GM15510 (cell line): ENCODE data around the gene RBL1.
A peak's percentile ranks its signal among the peaks of the same experiment; 100 is the strongest.

Experiments used
- POLR2A ChIP-seq: IDR thresholded peaks from 3 replicates; pipeline ENCODE4 v1.6.1; 2011; ENCODE audit warnings: borderline replicate concordance; ENCODE audit not compliant: insufficient read length; ENCODE audit errors: extremely low read depth

Gene RBL1, protein sequence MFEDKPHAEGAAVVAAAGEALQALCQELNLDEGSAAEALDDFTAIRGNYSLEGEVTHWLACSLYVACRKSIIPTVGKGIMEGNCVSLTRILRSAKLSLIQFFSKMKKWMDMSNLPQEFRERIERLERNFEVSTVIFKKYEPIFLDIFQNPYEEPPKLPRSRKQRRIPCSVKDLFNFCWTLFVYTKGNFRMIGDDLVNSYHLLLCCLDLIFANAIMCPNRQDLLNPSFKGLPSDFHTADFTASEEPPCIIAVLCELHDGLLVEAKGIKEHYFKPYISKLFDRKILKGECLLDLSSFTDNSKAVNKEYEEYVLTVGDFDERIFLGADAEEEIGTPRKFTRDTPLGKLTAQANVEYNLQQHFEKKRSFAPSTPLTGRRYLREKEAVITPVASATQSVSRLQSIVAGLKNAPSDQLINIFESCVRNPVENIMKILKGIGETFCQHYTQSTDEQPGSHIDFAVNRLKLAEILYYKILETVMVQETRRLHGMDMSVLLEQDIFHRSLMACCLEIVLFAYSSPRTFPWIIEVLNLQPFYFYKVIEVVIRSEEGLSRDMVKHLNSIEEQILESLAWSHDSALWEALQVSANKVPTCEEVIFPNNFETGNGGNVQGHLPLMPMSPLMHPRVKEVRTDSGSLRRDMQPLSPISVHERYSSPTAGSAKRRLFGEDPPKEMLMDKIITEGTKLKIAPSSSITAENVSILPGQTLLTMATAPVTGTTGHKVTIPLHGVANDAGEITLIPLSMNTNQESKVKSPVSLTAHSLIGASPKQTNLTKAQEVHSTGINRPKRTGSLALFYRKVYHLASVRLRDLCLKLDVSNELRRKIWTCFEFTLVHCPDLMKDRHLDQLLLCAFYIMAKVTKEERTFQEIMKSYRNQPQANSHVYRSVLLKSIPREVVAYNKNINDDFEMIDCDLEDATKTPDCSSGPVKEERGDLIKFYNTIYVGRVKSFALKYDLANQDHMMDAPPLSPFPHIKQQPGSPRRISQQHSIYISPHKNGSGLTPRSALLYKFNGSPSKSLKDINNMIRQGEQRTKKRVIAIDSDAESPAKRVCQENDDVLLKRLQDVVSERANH

GRCh38 chr20:37095599-37096414, at the start of gene RBL1:
Gene RBL1, minus strand, starts transcription at chr20:37095997. Its CDS starts 69 bp downstream, at chr20:37095928.
- peak; percentile 89 for TF ChIP-seq POLR2A

GRCh38 chr20:37144856-37145404, 49.1 kb upstream of the RBL1 start:
- TF ChIP-seq POLR2A: no peak

- no peak for TF ChIP-seq POLR2A
Measured at GRCh38 chr20:37142708-37143107, 46.9 kb upstream of the RBL1 start.

DNA sequence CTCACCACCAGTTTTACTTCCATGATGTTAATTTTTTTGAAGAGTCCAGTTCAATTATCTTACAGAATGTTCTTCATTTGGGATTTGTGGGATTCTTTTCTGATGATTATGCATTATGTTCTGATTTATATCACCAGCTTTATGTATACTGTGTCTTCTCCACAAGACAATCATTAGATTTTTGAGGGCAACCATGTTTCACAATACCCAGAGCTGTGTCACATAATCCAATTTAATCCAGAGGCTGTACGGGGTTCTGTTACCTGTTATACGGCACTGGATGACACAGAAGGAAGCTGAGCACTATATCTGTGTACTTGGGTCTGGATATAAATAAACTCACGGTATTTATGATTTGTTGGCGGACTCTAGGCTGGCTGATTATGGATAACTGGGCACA, 41.8 kb upstream of the RBL1 start:
- no peak for TF ChIP-seq POLR2A

DNA sequence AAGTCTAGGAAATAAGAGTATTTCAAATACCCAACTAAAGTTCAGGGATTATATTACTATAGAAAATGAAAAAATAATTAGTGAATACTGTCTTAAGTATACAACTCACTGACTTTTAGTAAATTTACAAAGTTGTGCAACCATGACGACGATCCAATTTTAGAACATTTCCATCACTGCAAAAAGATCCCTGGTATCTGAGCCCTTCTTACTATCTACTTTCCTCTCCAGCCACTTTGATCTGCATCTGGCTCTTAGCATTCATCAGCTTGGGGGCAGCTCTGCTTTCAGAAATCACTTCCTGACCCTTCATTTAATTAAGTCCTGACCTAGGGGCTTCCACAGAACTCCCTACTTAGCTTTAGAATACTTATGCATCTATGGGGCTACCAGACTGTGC, 38.2 kb upstream of the RBL1 start:
- no peak for TF ChIP-seq POLR2A

- TF ChIP-seq POLR2A: no peak
Measured at GRCh38 chr20:37131486-37131885, 35.7 kb upstream of the RBL1 start.

DNA sequence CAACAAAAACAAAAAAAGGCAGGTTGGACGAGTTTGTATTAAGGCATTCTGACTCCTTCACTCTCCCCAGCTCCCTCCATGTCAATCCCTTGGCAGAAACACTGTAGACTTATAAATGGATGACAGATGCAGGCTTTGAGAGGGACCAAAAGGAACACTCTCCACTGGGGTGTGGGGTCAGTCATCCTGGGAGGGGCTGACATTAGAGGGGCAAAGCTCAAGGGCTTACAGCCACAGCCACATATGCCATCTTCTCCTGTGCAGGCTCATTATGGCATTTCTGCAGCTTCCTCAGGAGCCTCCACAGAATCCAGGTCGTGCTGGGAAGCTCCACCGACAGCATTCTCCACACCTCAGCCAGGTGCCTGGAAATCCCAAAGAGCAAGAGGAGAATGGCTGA, 33.0 kb upstream of the RBL1 start:
- TF ChIP-seq POLR2A: no peak

DNA sequence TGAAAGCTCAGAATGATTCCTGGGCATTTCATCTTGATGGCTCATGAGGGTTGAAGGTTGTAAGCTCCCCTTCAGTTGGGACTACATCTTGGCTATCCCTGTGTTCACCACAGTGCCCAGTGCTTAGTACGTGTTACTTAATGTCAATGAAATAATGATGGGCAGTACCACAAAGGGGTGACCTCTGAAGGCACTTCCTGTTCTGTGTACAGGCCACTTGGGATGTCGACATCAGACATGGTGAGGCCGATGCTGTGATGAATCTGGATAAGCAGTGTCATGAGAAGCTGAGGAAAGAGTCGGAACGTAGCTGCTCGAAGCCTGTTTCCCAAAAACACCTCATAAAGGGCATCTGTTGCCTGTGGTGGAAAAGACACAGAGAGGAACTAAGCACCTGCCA, 27.6 kb upstream of the RBL1 start:
- TF ChIP-seq POLR2A: no peak

GRCh38 chr20:37120497-37120896, 24.7 kb upstream of the RBL1 start:
- no peak for TF ChIP-seq POLR2A

GRCh38 chr20:37119356-37120036, 23.7 kb upstream of the RBL1 start:
- no peak for TF ChIP-seq POLR2A

GRCh38 chr20:37114012-37114411, 18.2 kb upstream of the RBL1 start:
- no peak for TF ChIP-seq POLR2A

DNA sequence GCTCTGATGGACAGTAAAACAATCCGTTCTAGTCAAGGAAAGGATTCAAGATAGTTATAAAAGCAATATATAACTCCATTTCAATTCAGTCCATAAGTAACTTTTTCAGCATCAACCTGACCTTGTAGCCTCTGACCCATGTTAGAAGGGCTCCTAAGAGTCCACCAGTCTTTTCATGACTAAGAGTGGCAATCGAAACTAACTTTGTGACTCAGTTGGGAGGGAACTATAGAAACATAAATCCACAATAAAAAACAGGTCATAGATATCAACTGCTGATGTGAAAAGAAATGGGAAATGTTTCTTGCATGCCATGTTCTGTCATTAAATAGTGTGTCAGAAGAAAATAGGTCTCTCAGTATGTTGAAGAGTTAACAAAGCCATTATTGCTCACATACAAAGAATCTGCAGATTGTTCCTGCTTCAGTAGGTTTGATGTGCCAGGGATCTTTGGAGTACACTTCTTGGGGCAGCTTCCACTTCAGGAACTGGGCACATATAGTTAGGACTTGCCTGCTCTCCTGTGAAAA, 16.2 kb upstream of the RBL1 start:
- TF ChIP-seq POLR2A: no peak

- TF ChIP-seq POLR2A: no peak
Measured at GRCh38 chr20:37108676-37109075, 12.9 kb upstream of the RBL1 start.
